ENCODE results near the gene GRM7.

- TF ChIP-seq POLR2AphosphoS5 (IDR thresholded peaks at IDR 0.05; ENCODE audit: low read depth, low read length) (no peak), REST (IDR thresholded peaks at IDR 0.05; ENCODE audit: insufficient read depth in 1 of 2, low read depth in 2 of 2, low read length in 2 of 2) (no peak), SIN3A (IDR thresholded peaks at IDR 0.05; ENCODE audit: borderline replicate concordance, insufficient read depth, low read length) (no peak), FOXP2 (optimal IDR thresholded peaks at IDR 0.05; ENCODE audit: borderline replicate concordance, extremely low read depth, extremely low read length, insufficient read depth) (no peak), TAF1 (IDR thresholded peaks at IDR 0.05; ENCODE audit: borderline replicate concordance, insufficient read depth, low read length) (no peak)
Measured at GRCh38 chr3:7172996-7173395, 312.1 kb downstream of the GRM7 start.

All from PFSK-1 (cell line).